Keratinocyte (primary cell): ENCODE results near the gene TMUB1. TPM values are rescaled to one million over a fixed set of nuclear protein-coding genes. Genes with fewer than 3 reads are reported as not detected.
A peak's percentile ranks its signal among the peaks of the same experiment; 100 is the strongest.

Experiments
- DNase-seq: peaks from one replicate; pipeline ENCODE4 v3.0.0-alpha.2; 2011; ENCODE audit warnings: low read depth, missing footprints, low spot score
- FAIRE-seq: peaks from 2 replicates; lab custom pipeline; 2011; peaks lifted over from hg19 to GRCh38; lab: Jason Lieb, UNC
- H2AFZ ChIP-seq: 2 replicates; pipeline ENCODE4 v1.6.0; 2012; ENCODE audit warnings: low read length, control low read depth, inconsistent platforms; ENCODE audit not compliant: control insufficient read depth
- H3K27ac ChIP-seq: 2 replicates; pipeline ENCODE4 v1.5.1; 2011; ENCODE audit warnings: low read length; ENCODE audit not compliant: control insufficient read depth, insufficient read depth
- H3K27me3 ChIP-seq: 3 replicates; pipeline ENCODE4 v1.6.0; 2011; ENCODE audit warnings: low read length; ENCODE audit not compliant: control insufficient read depth, insufficient read depth; ENCODE audit errors: extremely low read depth
- H3K36me3 ChIP-seq, 2 experiments: 2 replicates in 1 of 2; 3 replicates in 1 of 2; pipeline ENCODE4 v1.5.1; 2011; ENCODE audit warnings: low read length in 2 of 2, mild to moderate bottlenecking in 1 of 2; ENCODE audit not compliant: control insufficient read depth in 2 of 2, insufficient read depth in 2 of 2; ENCODE audit errors: extremely low read depth in 1 of 2
- H3K4me1 ChIP-seq: 3 replicates; pipeline ENCODE4 v1.5.1; 2011; ENCODE audit warnings: low read length; ENCODE audit not compliant: control insufficient read depth, insufficient read depth; ENCODE audit errors: extremely low read depth
- H3K4me2 ChIP-seq: 3 replicates; pipeline ENCODE4 v1.6.0; 2011; ENCODE audit warnings: low read depth, low read length; ENCODE audit not compliant: control insufficient read depth, insufficient read depth; ENCODE audit errors: extremely low read depth
- H3K4me3 ChIP-seq, 3 experiments: fragments of 200-600 bp in 1 of 3; sonication (generic) in 1 of 3; 2 replicates in 2 of 3; 3 replicates in 1 of 3; pipeline ENCODE4 v1.5.1; 2011 to 2016; ENCODE audit warnings: low read length in 3 of 3, mild to moderate bottlenecking in 3 of 3, control low read depth in 2 of 3, inconsistent platforms in 1 of 3, low read depth in 1 of 3, mixed read lengths in 1 of 3, mixed run types in 1 of 3, moderate library complexity in 1 of 3; ENCODE audit not compliant: control insufficient read depth in 2 of 3, insufficient read depth in 2 of 3; ENCODE audit errors: extremely low read depth in 1 of 3
- H3K79me2 ChIP-seq: 2 replicates; pipeline ENCODE4 v1.6.0; 2012; ENCODE audit warnings: low read length; ENCODE audit not compliant: control insufficient read depth, insufficient read depth
- H3K9ac ChIP-seq: 3 replicates; pipeline ENCODE4 v1.6.0; 2011; ENCODE audit warnings: low read length; ENCODE audit not compliant: control insufficient read depth, insufficient read depth; ENCODE audit errors: extremely low read depth
- H3K9me1 ChIP-seq: 3 replicates; pipeline ENCODE4 v1.6.0; 2011; ENCODE audit warnings: low read length; ENCODE audit not compliant: control insufficient read depth, insufficient read depth; ENCODE audit errors: extremely low read depth
- H3K9me3 ChIP-seq: 2 replicates; pipeline ENCODE4 v1.5.1; 2012; ENCODE audit warnings: low read depth, low read length; ENCODE audit not compliant: control insufficient read depth
- H4K20me1 ChIP-seq: 3 replicates; pipeline ENCODE4 v1.6.0; 2011; ENCODE audit warnings: low read length; ENCODE audit not compliant: control insufficient read depth, insufficient read depth; ENCODE audit errors: extremely low read depth
- CTCF ChIP-seq, 3 experiments: IDR thresholded peaks in 1 of 3; conservative IDR thresholded peaks in 1 of 3; optimal IDR thresholded peaks in 1 of 3; 2 replicates in 2 of 3; 3 replicates in 1 of 3; pipeline versions ENCODE3 to v1.5.1; 2011; ENCODE audit warnings: low read length in 3 of 3, mild to moderate bottlenecking in 3 of 3, moderate library complexity in 2 of 3, control low read depth in 1 of 3, inconsistent platforms in 1 of 3; ENCODE audit not compliant: insufficient read depth in 2 of 3; ENCODE audit errors: extremely low read depth in 1 of 3
- EZH2 ChIP-seq: IDR thresholded peaks from one replicate; pipeline ENCODE4 v1.6.1; 2012; ENCODE audit warnings: inconsistent platforms, mild to moderate bottlenecking, low read length, moderate library complexity
- dilution Hi-C: fragments of 300-500 bp; cut with MboI; formaldehyde crosslinking; loops from one replicate; pipeline ENCODE4 v1.7.0; 2020; ENCODE audit warnings: low sequenced_read_pairs; ENCODE audit not compliant: extremely low pct_ligation_motif_present
- polyA plus RNA-seq, 5 experiments: library from polyadenylated mRNA; depleted of rRNA in 3 of 5; stranded (reverse) in 3 of 5; stranded (forward) in 1 of 5; unstranded in 1 of 5; fragments of >200 nt; gene quantifications; 1 replicate in 1 of 5; 2 replicates in 3 of 5; 3 replicates in 1 of 5; pipeline versions ENCODE4 v1.2.1 to v1.2.3, GENCODE V29; 2011 to 2012; ENCODE audit warnings: missing spikeins in 2 of 5, low read depth in 1 of 5, low replicate concordance in 1 of 5

The TMUB1 gene
- polyA plus RNA-seq, 1 donor (not counting 4 experiments of a cell fraction or from before 2014, with no cell fraction given), result 12.2 TPM

GRCh38 chr7:151125846-151126481, 42.7 kb upstream of the TMUB1 start:
- no peak for FAIRE-seq
- TF ChIP-seq EZH2, result no peak
- no peak for TF ChIP-seq CTCF (optimal IDR thresholded peaks at IDR 0.05 in 1 of 3, IDR thresholded peaks at IDR 0.05 in 1 of 3, conservative IDR thresholded peaks at IDR 0.05 in 1 of 3; ENCODE audit: extremely low read depth in 1 of 3, insufficient read depth in 2 of 3, low read length in 3 of 3)
- no peaks in the 10 kb centered on the region for H3K27me3 ChIP-seq
- H3K9me1 ChIP-seq, result peaks cover 2% of the 10 kb centered on the region
- H3K9ac ChIP-seq, result no peak overlapping the region
- dilution Hi-C loops, result no loop called here
- no peaks in the 10 kb centered on the region for H3K9me3 ChIP-seq
- H3K4me1 ChIP-seq, result peaks cover 18% of the 10 kb centered on the region
- peaks cover 43 to 46% of the 10 kb centered on the region in 2 experiments for H3K36me3 ChIP-seq
- no peak overlapping the region for H3K27ac ChIP-seq
- H4K20me1 ChIP-seq, result peaks cover 27% of the 10 kb centered on the region
- H2AFZ ChIP-seq, result no peak overlapping the region
- no peak for DNase-seq
- H3K4me2 ChIP-seq, result peak overlapping the region; percentile 66
- peak overlapping the region in 2 of 3 experiments; percentile 10 to 37 for H3K4me3 ChIP-seq
- peaks cover 23% of the 10 kb centered on the region for H3K79me2 ChIP-seq

- H3K4me2 ChIP-seq, result peak overlapping the region; percentile 66
- DNase-seq, result no peak
- no peak for TF ChIP-seq CTCF (optimal IDR thresholded peaks at IDR 0.05 in 1 of 3, IDR thresholded peaks at IDR 0.05 in 1 of 3, conservative IDR thresholded peaks at IDR 0.05 in 1 of 3; ENCODE audit: extremely low read depth in 1 of 3, insufficient read depth in 2 of 3, low read length in 3 of 3)
- TF ChIP-seq EZH2, result no peak
- dilution Hi-C loops, result no loop called here
- H3K9me1 ChIP-seq, result peaks cover 2% of the 10 kb centered on the region
- H3K27ac ChIP-seq, result no peak overlapping the region
- no peak overlapping the region for H3K9ac ChIP-seq
- no peaks in the 10 kb centered on the region for H3K27me3 ChIP-seq
- no peak for FAIRE-seq
- peaks cover 46% of the 10 kb centered on the region in 2 experiments for H3K36me3 ChIP-seq
- no peaks in the 10 kb centered on the region for H3K9me3 ChIP-seq
- peaks cover 25% of the 10 kb centered on the region for H4K20me1 ChIP-seq
- peak overlapping the region in 2 of 3 experiments; percentile 10 to 37 for H3K4me3 ChIP-seq
- peaks cover 23% of the 10 kb centered on the region for H3K79me2 ChIP-seq
- H2AFZ ChIP-seq, result no peak overlapping the region
- peaks cover 18% of the 10 kb centered on the region for H3K4me1 ChIP-seq
Observed at GRCh38 chr7:151125470-151125845, 42.2 kb upstream of the TMUB1 start.
